ENCODE data around the gene NOX4.
"Not testable (repeated sequence)": the region's sequence is repeated elsewhere in the genome, so short reads cannot be mapped to it uniquely, and the experiment has no call there.

- TF ChIP-seq CTCF (conservative IDR thresholded peaks at IDR 0.05); EZH2 (IDR thresholded peaks at IDR 0.05; ENCODE audit: low read depth): not testable (repeated sequence)
Observed at GRCh38 chr11:89308272-89308671, 182.9 kb downstream of the NOX4 start.

Measured in PC-9 (cell line).